Endothelial cell of umbilical vein (primary cell): ENCODE data around the gene CD200. TPM values are rescaled to one million over a fixed set of nuclear protein-coding genes. Genes with fewer than 3 reads are reported as not detected.

Experiments
- BruUV-seq: library from RNA; stranded (reverse); fragments of 400-500 nt; replicated peaks from 2 replicates; lab custom pipeline; 2021; lab: Mats Ljungman, UMichigan
- CTCF ChIA-PET: fragments of 300-600, 350-600 bp; sonication (Branson Sonifier 250); formaldehyde crosslinking; loops from one replicate; lab custom pipeline; 2021; ENCODE audit warnings: antibody characterized with exemption, inconsistent platforms; lab: Charles Lee
- POLR2A ChIA-PET: fragments of 300-600, 350-600 bp; sonication (Branson Sonifier 250); formaldehyde crosslinking; loops from one replicate; lab custom pipeline; 2021; ENCODE audit warnings: antibody characterized with exemption, inconsistent platforms; lab: Charles Lee
- DNase-seq: peaks from one replicate; pipeline ENCODE4 v3.0.0-alpha.2; 2011; ENCODE audit warnings: low read depth, low spot score
- FAIRE-seq: peaks from 2 replicates; lab custom pipeline; 2011; peaks lifted over from hg19 to GRCh38; lab: Jason Lieb, UNC
- H2AFZ ChIP-seq: 2 replicates; pipeline ENCODE4 v1.6.0; 2012; ENCODE audit warnings: low read depth, low read length, control low read depth, inconsistent platforms
- H3K27ac ChIP-seq: 2 replicates; pipeline ENCODE4 v1.5.1; 2011; ENCODE audit warnings: low read depth, mild to moderate bottlenecking, control low read depth, low read length, moderate library complexity; ENCODE audit not compliant: insufficient read depth
- H3K27me3 ChIP-seq, 2 experiments: 2 replicates each; pipeline versions ENCODE4 v1.6.0 to v1.6.1; 2011; ENCODE audit warnings: low read length in 2 of 2, mixed read lengths in 1 of 2; ENCODE audit not compliant: control insufficient read depth in 2 of 2, insufficient read depth in 2 of 2
- H3K36me3 ChIP-seq, 2 experiments: 2 replicates in 1 of 2; 3 replicates in 1 of 2; pipeline ENCODE4 v1.5.1; 2011; ENCODE audit warnings: low read length in 2 of 2, mild to moderate bottlenecking in 1 of 2, moderate library complexity in 1 of 2; ENCODE audit not compliant: control insufficient read depth in 2 of 2, insufficient read depth in 2 of 2; ENCODE audit errors: extremely low read depth in 1 of 2
- H3K4me1 ChIP-seq: 3 replicates; pipeline ENCODE4 v1.5.1; 2011; ENCODE audit warnings: mild to moderate bottlenecking, low read length; ENCODE audit not compliant: control insufficient read depth, insufficient read depth; ENCODE audit errors: extremely low read depth
- H3K4me2 ChIP-seq: 2 replicates; pipeline ENCODE4 v1.6.1; 2011; ENCODE audit warnings: low read length, control low read depth, mixed read lengths; ENCODE audit not compliant: insufficient read depth
- H3K4me3 ChIP-seq, 3 experiments: fragments of 200-600 bp in 1 of 3; sonication (generic), shearing (Covaris generic) in 1 of 3; replicated peaks in 1 of 3; 2 replicates each; pipeline ENCODE4 v1.5.1; 2011 to 2016; ENCODE audit warnings: control low read depth in 3 of 3, low read length in 3 of 3, mild to moderate bottlenecking in 2 of 3, inconsistent platforms in 1 of 3, low read depth in 1 of 3, moderate library complexity in 1 of 3; ENCODE audit not compliant: insufficient read depth in 1 of 3
- H3K79me2 ChIP-seq: 2 replicates; pipeline ENCODE4 v1.6.0; 2012; ENCODE audit warnings: low read length, inconsistent platforms; ENCODE audit not compliant: control insufficient read depth, insufficient read depth
- H3K9ac ChIP-seq: replicated peaks from 2 replicates; pipeline ENCODE3; 2011; ENCODE audit warnings: low read length, control low read depth; ENCODE audit not compliant: insufficient read depth; ENCODE audit errors: extremely low read depth
- H3K9me1 ChIP-seq: replicated peaks from 3 replicates; pipeline ENCODE4 v1.6.0; 2011; ENCODE audit warnings: mild to moderate bottlenecking, low read length; ENCODE audit not compliant: control insufficient read depth, insufficient read depth; ENCODE audit errors: extremely low read depth
- H3K9me3 ChIP-seq: replicated peaks from 2 replicates; pipeline ENCODE4 v1.5.1; 2012; ENCODE audit warnings: low read length, inconsistent platforms; ENCODE audit not compliant: control insufficient read depth, insufficient read depth
- H4K20me1 ChIP-seq: replicated peaks from 2 replicates; pipeline ENCODE3; 2011; ENCODE audit warnings: mild to moderate bottlenecking, low read length; ENCODE audit not compliant: control insufficient read depth, insufficient read depth; ENCODE audit errors: extremely low read depth
- EZH2 ChIP-seq: IDR thresholded peaks from 2 replicates; pipeline ENCODE4 v1.6.1; 2012; ENCODE audit warnings: borderline replicate concordance, low read depth, mild to moderate bottlenecking, moderate library complexity, low read length, inconsistent platforms; ENCODE audit not compliant: severe bottlenecking
- FOS ChIP-seq: IDR thresholded peaks from 2 replicates; pipeline ENCODE4 v1.6.1; 2011; ENCODE audit warnings: mild to moderate bottlenecking, low read length, moderate library complexity, borderline replicate concordance; ENCODE audit not compliant: insufficient read depth
- GATA2 ChIP-seq: IDR thresholded peaks from 2 replicates; pipeline ENCODE4 v1.7.0; 2011; ENCODE audit warnings: low read depth, mild to moderate bottlenecking, moderate library complexity, mixed read lengths, low read length; ENCODE audit not compliant: insufficient read length, insufficient read depth
- JUN ChIP-seq: IDR thresholded peaks from 2 replicates; pipeline ENCODE4 v1.6.1; 2011; ENCODE audit warnings: borderline replicate concordance, low read depth; ENCODE audit not compliant: insufficient read length, insufficient read depth
- POLR2AphosphoS5 ChIP-seq: IDR thresholded peaks from 2 replicates; pipeline ENCODE4 v1.6.1; 2012; ENCODE audit warnings: low read depth, mild to moderate bottlenecking, control low read depth, low read length, moderate library complexity; ENCODE audit not compliant: insufficient read depth
- dilution Hi-C: fragments of 300-500 bp; cut with MboI; formaldehyde crosslinking; loops from one replicate; pipeline ENCODE4 v1.15.0; 2019; ENCODE audit warnings: low sequenced_read_pairs; ENCODE audit not compliant: extremely low pct_ligation_motif_present
- intact Hi-C: fragments of 100-400 bp; cut with micrococcal nuclease; formaldehyde crosslinking; loops from one replicate; pipeline ENCODE4 v1.10.0; 2022
- polyA plus RNA-seq, 4 experiments: library from polyadenylated mRNA; depleted of rRNA in 3 of 4; stranded (reverse) in 3 of 4; unstranded in 1 of 4; fragments of >200 nt; gene quantifications; 2 replicates each; pipeline versions ENCODE4 v1.2.1 to v1.2.3, GENCODE V29; 2011 to 2012; ENCODE audit warnings: missing spikeins in 1 of 4
- total RNA-seq: library from RNA; stranded (reverse); gene quantifications from 2 replicates; pipeline ENCODE4 v1.2.3, GENCODE V29; 2021
- TF ChIP-seq, protein P1 (sequence below), 2 donors: IDR thresholded peaks; 1 replicate in 1 of 2; 2 replicates in 1 of 2; pipeline ENCODE4 v1.5.1; 2011; ENCODE audit warnings: low read length in 2 of 2, mild to moderate bottlenecking in 2 of 2, moderate library complexity in 2 of 2, control low read depth in 1 of 2, inconsistent platforms in 1 of 2, low read depth in 1 of 2; ENCODE audit not compliant: insufficient read depth in 1 of 2; ENCODE audit errors: extremely low read depth in 1 of 2
- TF ChIP-seq, protein P2 (sequence below): IDR thresholded peaks from 2 replicates; pipeline ENCODE4 v1.6.1; 2011; ENCODE audit not compliant: insufficient read depth, insufficient read length

Gene CD200
- total and polyA plus RNA-seq, 2 donors (not counting 3 experiments of a cell fraction or from before 2014, with no cell fraction given) = 8.1 to 8.2 TPM

- intact Hi-C loops (no loop called here), dilution Hi-C loops (no loop called here)
- no peaks in the 10 kb centered on the region for H3K9me1 ChIP-seq
- ChIA-PET CTCF (interaction anchor here (0.8 to 4.7 kb wide), 8 partner anchors 9 to 676 kb away, joined by 3 to 64 read pairs (median 8); partner anchors contain the start of gene SLC9C1), POLR2A (no interaction called here)
- no peak overlapping the region for H3K27ac ChIP-seq
- H3K4me1 ChIP-seq = peaks cover 8% of the 10 kb centered on the region
- peak overlapping the region; percentile 99 for H2AFZ ChIP-seq
- peak; percentile 25 for DNase-seq
- peak overlapping the region; percentile 22 for H3K9ac ChIP-seq
- no peaks in the 10 kb centered on the region for H4K20me1 ChIP-seq
- no peaks in the 10 kb centered on the region for H3K36me3 ChIP-seq
- H3K4me2 ChIP-seq = peak overlapping the region; percentile 71
- no TSS peak for BruUV-seq
- TF ChIP-seq POLR2AphosphoS5 = no peak
- TF ChIP-seq FOS = no peak
- no peaks in the 10 kb centered on the region for H3K79me2 ChIP-seq
- no peaks in the 10 kb centered on the region for H3K9me3 ChIP-seq
- H3K4me3 ChIP-seq = peak overlapping the region; percentile 11 to 53 (median 43)
- peak; percentile 86 for FAIRE-seq
- no peaks in the 10 kb centered on the region for H3K27me3 ChIP-seq
Measured at GRCh38 chr3:112302881-112303763, 29.8 kb upstream of the CD200 start.

DNA sequence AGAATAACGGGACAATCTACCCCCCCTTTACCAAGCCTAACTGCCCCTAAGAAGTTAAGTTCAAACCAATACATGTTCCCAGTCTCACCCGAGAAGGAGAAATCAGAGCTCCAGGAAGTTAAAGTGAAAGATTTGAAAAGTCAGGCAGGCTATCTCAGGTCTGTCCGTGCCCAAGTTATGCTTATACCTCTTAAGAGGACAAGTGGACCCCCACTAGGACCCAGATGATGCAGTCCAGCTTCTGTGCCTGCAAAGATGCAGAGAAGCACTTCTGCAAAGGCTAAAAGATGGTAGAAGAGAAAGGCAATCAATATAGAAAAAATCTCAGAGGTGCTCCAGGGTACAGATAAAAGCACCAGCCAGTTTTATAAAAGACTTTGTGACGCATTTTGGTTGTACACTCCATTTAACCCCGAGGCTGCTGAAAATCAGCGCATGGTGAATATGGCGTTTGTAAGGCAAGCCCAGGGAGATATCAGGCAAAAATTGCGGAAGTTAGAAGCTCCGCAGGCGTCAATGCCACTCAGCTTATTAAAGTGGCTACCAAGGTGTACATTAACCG is 29.1 kb upstream of the CD200 start:
- dilution Hi-C loops = no loop called here

More for the DNA sequence above, 29.1 kb upstream of the CD200 start:
- Histone ChIP-seq H3K9me3 (no peaks in the 10 kb centered on the region), H3K9ac (peak overlapping the region; percentile 22), H3K4me2 (peak overlapping the region; percentile 71), H2AFZ (peak overlapping the region; percentile 99), H4K20me1 (no peaks in the 10 kb centered on the region), H3K9me1 (no peaks in the 10 kb centered on the region), H3K4me3 (peak overlapping the region; percentile 11 to 53 (median 43)), H3K79me2 (no peaks in the 10 kb centered on the region), H3K4me1 (peaks cover 8% of the 10 kb centered on the region), H3K36me3 (no peaks in the 10 kb centered on the region), H3K27me3 (no peaks in the 10 kb centered on the region), H3K27ac (no peak overlapping the region)
- CTCF ChIA-PET = interaction anchor here (0.7 to 4.7 kb wide), 16 partner anchors 10 to 675 kb away, joined by 3 to 64 read pairs (median 5); partner anchors contain the start of genes ATG3, CD200, SLC35A5 and SLC9C1
- FAIRE-seq (no peak), DNase-seq (peak; percentile 53)
- POLR2A ChIA-PET = no interaction called here
- no TSS peak for BruUV-seq
- intact Hi-C loops = no loop called here
- TF ChIP-seq GATA2 = no peak
- TF ChIP-seq, protein P1, sequence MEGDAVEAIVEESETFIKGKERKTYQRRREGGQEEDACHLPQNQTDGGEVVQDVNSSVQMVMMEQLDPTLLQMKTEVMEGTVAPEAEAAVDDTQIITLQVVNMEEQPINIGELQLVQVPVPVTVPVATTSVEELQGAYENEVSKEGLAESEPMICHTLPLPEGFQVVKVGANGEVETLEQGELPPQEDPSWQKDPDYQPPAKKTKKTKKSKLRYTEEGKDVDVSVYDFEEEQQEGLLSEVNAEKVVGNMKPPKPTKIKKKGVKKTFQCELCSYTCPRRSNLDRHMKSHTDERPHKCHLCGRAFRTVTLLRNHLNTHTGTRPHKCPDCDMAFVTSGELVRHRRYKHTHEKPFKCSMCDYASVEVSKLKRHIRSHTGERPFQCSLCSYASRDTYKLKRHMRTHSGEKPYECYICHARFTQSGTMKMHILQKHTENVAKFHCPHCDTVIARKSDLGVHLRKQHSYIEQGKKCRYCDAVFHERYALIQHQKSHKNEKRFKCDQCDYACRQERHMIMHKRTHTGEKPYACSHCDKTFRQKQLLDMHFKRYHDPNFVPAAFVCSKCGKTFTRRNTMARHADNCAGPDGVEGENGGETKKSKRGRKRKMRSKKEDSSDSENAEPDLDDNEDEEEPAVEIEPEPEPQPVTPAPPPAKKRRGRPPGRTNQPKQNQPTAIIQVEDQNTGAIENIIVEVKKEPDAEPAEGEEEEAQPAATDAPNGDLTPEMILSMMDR (IDR thresholded peaks at IDR 0.05; ENCODE audit: extremely low read depth in 1 of 2, insufficient read depth in 1 of 2, low read depth in 1 of 2, low read length in 2 of 2) = no peak
- TF ChIP-seq EZH2 = no peak
- TF ChIP-seq FOS = no peak
- TF ChIP-seq POLR2AphosphoS5 = no peak
- no peak for TF ChIP-seq JUN
- TF ChIP-seq, protein P2, sequence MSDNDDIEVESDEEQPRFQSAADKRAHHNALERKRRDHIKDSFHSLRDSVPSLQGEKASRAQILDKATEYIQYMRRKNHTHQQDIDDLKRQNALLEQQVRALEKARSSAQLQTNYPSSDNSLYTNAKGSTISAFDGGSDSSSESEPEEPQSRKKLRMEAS = no peak
